ENCODE data around the gene ISOC2. TPM values are rescaled to one million over a fixed set of nuclear protein-coding genes. Genes with fewer than 3 reads are reported as not detected.
A peak's percentile ranks its signal among the peaks of the same experiment; 100 is the strongest.

Gene ISOC2
- total RNA-seq, 3 donors from 2014 or later (not counting 1 experiment from before 2014, with no cell fraction given): 7.2 to 12.4 (median 9.5) TPM

DNA sequence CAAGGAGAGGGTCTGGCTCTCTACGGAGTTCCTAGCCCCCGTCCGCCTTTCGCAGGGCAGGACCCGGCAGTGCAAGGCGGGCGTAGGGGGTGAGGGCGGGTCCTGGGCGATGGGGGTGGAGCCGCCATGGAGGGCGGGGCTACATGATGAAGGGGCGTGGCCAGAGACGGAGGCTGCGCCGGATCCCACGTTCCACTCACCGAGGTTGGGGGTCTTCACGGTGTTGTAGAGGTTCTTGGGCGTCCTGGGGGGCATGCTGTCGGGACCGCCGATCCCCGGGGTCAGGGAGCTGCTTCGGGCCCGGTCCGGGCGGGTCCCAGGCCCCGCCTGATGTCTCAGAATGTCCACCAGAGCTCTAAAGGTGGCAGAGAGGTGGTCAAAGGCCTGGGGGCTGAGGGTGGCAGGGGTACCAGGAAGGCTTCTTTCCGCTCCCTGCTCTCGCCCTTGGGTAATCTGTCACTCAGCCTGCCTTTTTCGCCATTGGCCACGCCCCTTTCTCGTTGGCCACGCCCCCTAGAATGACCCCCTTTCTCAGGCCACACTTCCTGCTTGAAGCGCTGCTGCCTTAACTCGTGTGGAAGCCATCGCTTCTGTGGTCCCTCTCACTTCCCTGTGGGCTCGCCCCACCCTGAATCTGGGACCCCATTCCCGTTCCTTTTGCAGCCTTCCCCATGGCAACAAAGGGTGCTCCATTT lies 20.9 kb downstream of the ISOC2 start:
- H3K27me3 ChIP-seq (ENCODE audit: control insufficient read depth, insufficient read depth, low read length): peaks cover 48% of the 10 kb centered on the region
- H3K27me3 Mint-ChIP-seq (ENCODE audit: low read depth in 2 of 2): peaks cover 59 to 64% of the 10 kb centered on the region in 2 donors
- H3K4me3 ChIP-seq (ENCODE audit: low read length): no peak overlapping the region
- H3K27ac Mint-ChIP-seq: no peak overlapping the region
- H3K27ac ChIP-seq (ENCODE audit: low read length): no peak overlapping the region
- TF ChIP-seq, protein P1, sequence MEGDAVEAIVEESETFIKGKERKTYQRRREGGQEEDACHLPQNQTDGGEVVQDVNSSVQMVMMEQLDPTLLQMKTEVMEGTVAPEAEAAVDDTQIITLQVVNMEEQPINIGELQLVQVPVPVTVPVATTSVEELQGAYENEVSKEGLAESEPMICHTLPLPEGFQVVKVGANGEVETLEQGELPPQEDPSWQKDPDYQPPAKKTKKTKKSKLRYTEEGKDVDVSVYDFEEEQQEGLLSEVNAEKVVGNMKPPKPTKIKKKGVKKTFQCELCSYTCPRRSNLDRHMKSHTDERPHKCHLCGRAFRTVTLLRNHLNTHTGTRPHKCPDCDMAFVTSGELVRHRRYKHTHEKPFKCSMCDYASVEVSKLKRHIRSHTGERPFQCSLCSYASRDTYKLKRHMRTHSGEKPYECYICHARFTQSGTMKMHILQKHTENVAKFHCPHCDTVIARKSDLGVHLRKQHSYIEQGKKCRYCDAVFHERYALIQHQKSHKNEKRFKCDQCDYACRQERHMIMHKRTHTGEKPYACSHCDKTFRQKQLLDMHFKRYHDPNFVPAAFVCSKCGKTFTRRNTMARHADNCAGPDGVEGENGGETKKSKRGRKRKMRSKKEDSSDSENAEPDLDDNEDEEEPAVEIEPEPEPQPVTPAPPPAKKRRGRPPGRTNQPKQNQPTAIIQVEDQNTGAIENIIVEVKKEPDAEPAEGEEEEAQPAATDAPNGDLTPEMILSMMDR (IDR thresholded peaks at IDR 0.05): no peak
- intact Hi-C loops (cut with micrococcal nuclease): no loop called here
- H3K36me3 Mint-ChIP-seq: peaks cover 8% of the 10 kb centered on the region
- ATAC-seq: peak; percentile 52 to 73 (median 66)
- no peaks in the 10 kb centered on the region for H3K36me3 ChIP-seq (ENCODE audit: control insufficient read depth, insufficient read depth, low read length)
- H3K4me1 ChIP-seq (ENCODE audit: control insufficient read depth, insufficient read depth, low read length): peaks cover 22% of the 10 kb centered on the region
- peak in 1 of 2 donors; percentile 42 for DNase-seq
- no peaks in the 10 kb centered on the region for H3K9me3 ChIP-seq (ENCODE audit: control insufficient read depth, insufficient read depth, low read length)
- peaks cover 11 to 31% of the 10 kb centered on the region in 2 donors for H3K4me1 Mint-ChIP-seq
- WGBS (ENCODE audit: insufficient coverage): 16% methylated on average over 39 of the region's 39 CpGs
- peak overlapping the region; percentile 25 for H3K4me3 Mint-ChIP-seq
- no peaks in the 10 kb centered on the region for H3K9me3 Mint-ChIP-seq

DNA sequence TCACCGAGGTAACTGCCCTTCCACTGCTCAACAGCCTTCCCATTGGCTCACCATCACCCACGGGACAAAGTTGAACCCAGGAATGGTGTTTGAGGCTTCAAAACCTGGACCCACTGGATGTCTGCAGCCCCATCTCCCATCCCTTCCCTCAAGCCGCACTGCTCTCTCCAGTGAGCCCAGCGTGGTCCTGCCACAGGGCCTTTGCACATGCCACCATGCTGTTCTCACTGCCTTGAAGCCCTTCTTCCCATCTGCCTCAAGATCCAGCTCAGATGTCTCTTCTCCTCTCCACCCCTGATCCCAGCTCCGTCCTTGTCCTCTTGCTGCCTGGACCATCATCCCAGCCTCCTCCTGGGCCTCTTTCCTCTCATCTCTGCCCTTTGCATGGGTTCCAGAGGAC lies 22.4 kb downstream of the ISOC2 start:
- Histone ChIP-seq H3K4me3 (ENCODE audit: low read length) (no peak overlapping the region), H3K27me3 (ENCODE audit: control insufficient read depth, insufficient read depth, low read length) (peaks cover 39% of the 10 kb centered on the region), H3K27ac (ENCODE audit: low read length) (no peak overlapping the region), H3K36me3 (ENCODE audit: control insufficient read depth, insufficient read depth, low read length) (no peaks in the 10 kb centered on the region), H3K4me1 (ENCODE audit: control insufficient read depth, insufficient read depth, low read length) (peaks cover 22% of the 10 kb centered on the region), H3K9me3 (ENCODE audit: control insufficient read depth, insufficient read depth, low read length) (no peaks in the 10 kb centered on the region)
- peaks cover 11 to 31% of the 10 kb centered on the region in 2 donors for H3K4me1 Mint-ChIP-seq
- intact Hi-C loops (cut with micrococcal nuclease): no loop called here
- TF ChIP-seq, protein P1 (IDR thresholded peaks at IDR 0.05): no peak
- peaks cover 48 to 53% of the 10 kb centered on the region in 2 donors for H3K27me3 Mint-ChIP-seq (ENCODE audit: low read depth in 2 of 2)
- peaks cover 8% of the 10 kb centered on the region for H3K36me3 Mint-ChIP-seq
- no peak for ATAC-seq
- no peak for DNase-seq
- WGBS (ENCODE audit: insufficient coverage): 80% methylated on average over 5 of the region's 5 CpGs
- H3K9me3 Mint-ChIP-seq: no peaks in the 10 kb centered on the region
- no peak overlapping the region for H3K27ac Mint-ChIP-seq
- no peak overlapping the region for H3K4me3 Mint-ChIP-seq

DNA sequence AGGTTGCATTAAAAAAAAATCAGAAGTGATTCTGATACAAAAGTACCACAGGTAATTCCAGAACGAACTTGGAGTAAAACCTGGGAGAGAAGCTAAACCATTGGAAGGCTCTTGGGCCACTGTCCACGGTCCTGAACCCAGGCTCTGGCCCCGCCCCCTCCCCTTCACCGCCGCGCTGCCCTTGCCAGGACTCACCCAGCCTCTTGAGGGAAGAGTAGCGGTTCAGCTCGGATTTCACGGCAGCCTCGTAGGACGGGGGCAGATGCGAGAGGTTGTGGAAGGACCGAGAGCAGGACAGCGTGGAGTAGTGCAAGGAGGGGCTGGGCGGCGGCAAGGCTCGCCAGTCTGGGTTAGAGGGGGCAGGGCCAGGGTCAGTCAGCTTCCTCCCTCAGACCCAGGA lies 24.0 kb downstream of the ISOC2 start:
- H3K4me3 Mint-ChIP-seq: no peak overlapping the region
- DNase-seq: peak in 1 of 2 donors; percentile 49
- no peaks in the 10 kb centered on the region for H3K9me3 Mint-ChIP-seq
- H3K36me3 Mint-ChIP-seq: peaks cover 8% of the 10 kb centered on the region
- no peaks in the 10 kb centered on the region for H3K9me3 ChIP-seq (ENCODE audit: control insufficient read depth, insufficient read depth, low read length)
- H3K4me3 ChIP-seq (ENCODE audit: low read length): no peak overlapping the region
- peaks cover 38% of the 10 kb centered on the region for H3K27me3 ChIP-seq (ENCODE audit: control insufficient read depth, insufficient read depth, low read length)
- TF ChIP-seq, protein P1 (IDR thresholded peaks at IDR 0.05): no peak
- H3K36me3 ChIP-seq (ENCODE audit: control insufficient read depth, insufficient read depth, low read length): no peaks in the 10 kb centered on the region
- H3K27me3 Mint-ChIP-seq (ENCODE audit: low read depth in 2 of 2): peaks cover 36 to 47% of the 10 kb centered on the region in 2 donors
- H3K27ac Mint-ChIP-seq: no peak overlapping the region
- intact Hi-C loops (cut with micrococcal nuclease): no loop called here
- WGBS (ENCODE audit: insufficient coverage): 4% methylated on average over 17 of the region's 17 CpGs
- H3K4me1 Mint-ChIP-seq: peaks cover 11 to 25% of the 10 kb centered on the region in 2 donors
- H3K27ac ChIP-seq (ENCODE audit: low read length): no peak overlapping the region
- H3K4me1 ChIP-seq (ENCODE audit: control insufficient read depth, insufficient read depth, low read length): peaks cover 22% of the 10 kb centered on the region
- peak in 2 of 3 donors; percentile 53 to 60 for ATAC-seq

Measured in natural killer cell (primary cell).